GM21360 (cell line): ENCODE results near the gene ADAMTS16.
"Not testable (repeated sequence)": the region's sequence is repeated elsewhere in the genome, so short reads cannot be mapped to it uniquely, and the experiment has no call there.

ENCODE experiments used
- ATAC-seq: cut with Tn5 transposase; IDR thresholded peaks from one replicate; pipeline ENCODE4 v1.9.1; 2021; ENCODE audit warnings: mild to moderate bottlenecking, moderate library complexity; ENCODE audit not compliant: unreplicated experiment

The ADAMTS16 gene

GRCh38 chr5:5139777-5140478 is at the start of gene ADAMTS16:
Gene ADAMTS16 (plus strand): TSS chr5:5140330. CDS start chr5:5140468, 138 bp downstream.
- ATAC-seq: no peak

GRCh38 chr5:5092149-5092548 is 48.0 kb upstream of the ADAMTS16 start:
- ATAC-seq: no peak

- ATAC-seq: no peak
Measured at GRCh38 chr5:5100635-5101034, 39.5 kb upstream of the ADAMTS16 start.

GRCh38 chr5:5101676-5102075 is 38.5 kb upstream of the ADAMTS16 start:
- no peak for ATAC-seq

- no peak for ATAC-seq
Measured at GRCh38 chr5:5103245-5103644, 36.9 kb upstream of the ADAMTS16 start.

GRCh38 chr5:5104550-5104949 is 35.6 kb upstream of the ADAMTS16 start:
- ATAC-seq: no peak

GRCh38 chr5:5105531-5105930 is 34.6 kb upstream of the ADAMTS16 start:
- no peak for ATAC-seq

- no peak for ATAC-seq
Measured at GRCh38 chr5:5116956-5117355, 23.2 kb upstream of the ADAMTS16 start.

- ATAC-seq: no peak
Measured at GRCh38 chr5:5122776-5123175, 17.4 kb upstream of the ADAMTS16 start.

GRCh38 chr5:5124231-5124630 is 15.9 kb upstream of the ADAMTS16 start:
- ATAC-seq: no peak

- no peak for ATAC-seq
Measured at GRCh38 chr5:5126444-5126843, 13.7 kb upstream of the ADAMTS16 start.

- ATAC-seq: no peak
Measured at GRCh38 chr5:5128766-5129165, 11.4 kb upstream of the ADAMTS16 start.

GRCh38 chr5:5132234-5132633 is 7.9 kb upstream of the ADAMTS16 start:
- ATAC-seq: no peak

- ATAC-seq: no peak
Measured at GRCh38 chr5:5132693-5133295, 7.3 kb upstream of the ADAMTS16 start.

- no peak for ATAC-seq
Measured at GRCh38 chr5:5134107-5134506, 6.0 kb upstream of the ADAMTS16 start.

GRCh38 chr5:5135957-5136676 is 4.0 kb upstream of the ADAMTS16 start:
- ATAC-seq: no peak

- ATAC-seq: not testable (repeated sequence)
Measured at GRCh38 chr5:5137851-5138250, 2.3 kb upstream of the ADAMTS16 start.

GRCh38 chr5:5139336-5139776 is 774 bp upstream of the ADAMTS16 start:
- ATAC-seq: no peak

GRCh38 chr5:5140479-5141338 is 579 bp downstream of the ADAMTS16 start:
- no peak for ATAC-seq

- ATAC-seq: no peak
Measured at GRCh38 chr5:5141339-5141599, 1.1 kb downstream of the ADAMTS16 start.
